ENCODE results near the gene ZNF727.
"Not testable (repeated sequence)": the region's sequence is repeated elsewhere in the genome, so short reads cannot be mapped to it uniquely, and the experiment has no call there.

ZNF727 gene

GRCh38 chr7:64087501-64087900, 42.3 kb downstream of the ZNF727 start:
- no peak overlapping the region for H3K27ac ChIP-seq
- no peak for TF ChIP-seq CTCF (IDR thresholded peaks at IDR 0.05)
- TF ChIP-seq ZFX (IDR thresholded peaks at IDR 0.05; ENCODE audit: borderline replicate concordance) = no peak

- not testable (repeated sequence) for H3K27ac ChIP-seq
These were observed 43.6 kb downstream of the ZNF727 start for GRCh38 chr7:64088863-64089262.

Data from 22Rv1 (cell line).